SU-DHL-6 (cell line): Measurements from ENCODE around the gene ST7.

Experiments used
- H2AFZ ChIP-seq: fragments of 200-600 bp; sonication (generic); 2 replicates; pipeline ENCODE4 v1.6.1; 2014; ENCODE audit warnings: low read depth, mild to moderate bottlenecking, moderate library complexity, mixed read lengths, antibody characterized with exemption, low read length; ENCODE audit not compliant: severe bottlenecking
- H3F3A ChIP-seq: fragments of 200-600 bp; shearing (Covaris generic); 2 replicates; pipeline ENCODE4 v1.6.0; 2016; ENCODE audit warnings: antibody characterized with exemption, mild to moderate bottlenecking; ENCODE audit not compliant: insufficient read depth
- H3K27ac ChIP-seq: fragments of 200-600 bp; sonication (generic); 2 replicates; pipeline ENCODE4 v1.5.1; 2016; ENCODE audit warnings: low read depth, mild to moderate bottlenecking, low read length, moderate library complexity, mixed read lengths
- H3K27me3 ChIP-seq: fragments of 200-600 bp; sonication (generic), shearing (Covaris generic); 2 replicates; pipeline ENCODE4 v1.6.0; 2014; ENCODE audit warnings: mild to moderate bottlenecking, low read length
- H3K36me3 ChIP-seq: fragments of 200-600 bp; sonication (generic); 2 replicates; pipeline ENCODE4 v1.6.1; 2014; ENCODE audit warnings: mild to moderate bottlenecking, low read length, mixed read lengths
- H3K4me2 ChIP-seq: fragments of 300-600, 200-600 bp; shearing (Covaris generic), sonication (generic); 2 replicates; pipeline ENCODE4 v1.6.0; 2014; ENCODE audit warnings: low read length, low read depth, mild to moderate bottlenecking; ENCODE audit not compliant: poor library complexity, severe bottlenecking
- H3K4me3 ChIP-seq: fragments of 200-600 bp; sonication (generic); 2 replicates; pipeline ENCODE4 v1.5.1; 2014; ENCODE audit warnings: antibody characterized with exemption, low read length, mild to moderate bottlenecking, mixed read lengths; ENCODE audit not compliant: insufficient read depth, poor library complexity, severe bottlenecking
- H3K79me2 ChIP-seq: fragments of 200-600 bp; sonication (generic); 2 replicates; pipeline ENCODE4 v1.6.1; 2014; ENCODE audit warnings: mild to moderate bottlenecking, low read length, moderate library complexity; ENCODE audit not compliant: insufficient read depth
- H3K9ac ChIP-seq: fragments of 200-600 bp; sonication (generic); 2 replicates; pipeline ENCODE4 v1.7.0; 2014; ENCODE audit warnings: mild to moderate bottlenecking, low read length
- H3K9me2 ChIP-seq: fragments of 200-600 bp; sonication (generic); replicated peaks from 2 replicates; pipeline ENCODE4 v1.6.1; 2014; ENCODE audit warnings: low read length; ENCODE audit not compliant: insufficient read depth
- H3K9me3 ChIP-seq: fragments of 200-600 bp; sonication (generic); 2 replicates; pipeline ENCODE4 v1.6.1; 2014; ENCODE audit warnings: low read length, mixed read lengths; ENCODE audit not compliant: insufficient read depth
- H4K20me1 ChIP-seq: fragments of 200-600 bp; sonication (generic); 2 replicates; pipeline ENCODE4 v1.6.1; 2014; ENCODE audit warnings: low read depth, mild to moderate bottlenecking, antibody characterized with exemption, low read length, moderate library complexity, mixed read lengths
- EZH2phosphoT487 ChIP-seq: fragments of 200-600 bp; sonication (generic), shearing (Covaris generic); conservative IDR thresholded peaks from 2 replicates; pipeline ENCODE4 v1.6.1; 2018; ENCODE audit warnings: mild to moderate bottlenecking, antibody characterized with exemption, low read length, moderate library complexity, mixed read lengths
- TF ChIP-seq, protein P1 (sequence below): fragments of 200-600 bp; sonication (generic); IDR thresholded peaks from one replicate; pipeline ENCODE4 v1.5.1; 2017; ENCODE audit warnings: antibody characterized with exemption, mild to moderate bottlenecking, low read length, moderate library complexity; ENCODE audit not compliant: insufficient read depth, poor library complexity, severe bottlenecking

Gene ST7

DNA sequence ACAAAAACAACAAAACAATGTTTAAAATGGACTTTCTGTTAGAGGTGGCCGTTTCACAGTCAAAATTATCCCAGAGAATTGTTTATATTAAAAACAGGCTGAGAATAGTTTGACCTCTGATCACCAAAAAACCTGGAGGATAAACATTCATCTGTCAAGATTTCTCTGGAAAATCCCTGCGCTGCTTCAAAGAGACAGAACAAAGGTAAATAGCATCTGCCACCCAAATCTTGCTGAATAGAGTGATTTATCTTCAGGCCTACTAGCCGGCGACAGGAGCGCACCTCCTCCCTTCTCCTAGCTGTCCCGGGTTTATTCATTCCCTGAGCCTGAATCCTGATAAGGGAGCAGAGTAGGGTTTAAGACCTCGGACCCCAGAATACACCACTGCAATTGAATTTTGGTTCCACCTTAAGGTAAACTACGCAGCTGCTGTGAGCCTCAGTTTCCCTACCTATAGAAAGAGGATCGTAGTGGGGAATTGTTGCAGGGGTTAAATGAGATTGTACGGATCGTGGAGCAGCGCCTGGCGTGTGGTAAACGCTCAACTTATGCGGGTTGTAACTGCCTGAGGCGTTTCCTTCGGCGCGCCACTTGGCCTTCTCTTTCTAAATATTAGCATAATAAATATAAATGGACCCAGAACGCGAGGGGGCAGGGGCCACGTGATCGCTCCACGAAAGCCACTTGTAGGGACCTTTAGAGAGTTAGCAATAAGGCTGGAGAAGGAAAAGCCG is 498 bp upstream of the ST7 start:
- Histone ChIP-seq H2AFZ (peak overlapping the region; percentile 99), H3K79me2 (no peaks in the 10 kb centered on the region), H4K20me1 (no peaks in the 10 kb centered on the region), H3F3A (peaks cover 9% of the 10 kb centered on the region; the same call in 1 of the 2 replicates), H3K27me3 (no peaks in the 10 kb centered on the region), H3K9me2 (no peaks in the 10 kb centered on the region), H3K9ac (peak overlapping the region; percentile 78), H3K36me3 (no peaks in the 10 kb centered on the region; the same call in 1 of the 2 replicates), H3K4me2 (peak overlapping the region; percentile 90), H3K27ac (no peak overlapping the region), H3K9me3 (no peaks in the 10 kb centered on the region), H3K4me3 (peak overlapping the region; percentile 89)
- no peak for TF ChIP-seq EZH2phosphoT487
- TF ChIP-seq, protein P1, sequence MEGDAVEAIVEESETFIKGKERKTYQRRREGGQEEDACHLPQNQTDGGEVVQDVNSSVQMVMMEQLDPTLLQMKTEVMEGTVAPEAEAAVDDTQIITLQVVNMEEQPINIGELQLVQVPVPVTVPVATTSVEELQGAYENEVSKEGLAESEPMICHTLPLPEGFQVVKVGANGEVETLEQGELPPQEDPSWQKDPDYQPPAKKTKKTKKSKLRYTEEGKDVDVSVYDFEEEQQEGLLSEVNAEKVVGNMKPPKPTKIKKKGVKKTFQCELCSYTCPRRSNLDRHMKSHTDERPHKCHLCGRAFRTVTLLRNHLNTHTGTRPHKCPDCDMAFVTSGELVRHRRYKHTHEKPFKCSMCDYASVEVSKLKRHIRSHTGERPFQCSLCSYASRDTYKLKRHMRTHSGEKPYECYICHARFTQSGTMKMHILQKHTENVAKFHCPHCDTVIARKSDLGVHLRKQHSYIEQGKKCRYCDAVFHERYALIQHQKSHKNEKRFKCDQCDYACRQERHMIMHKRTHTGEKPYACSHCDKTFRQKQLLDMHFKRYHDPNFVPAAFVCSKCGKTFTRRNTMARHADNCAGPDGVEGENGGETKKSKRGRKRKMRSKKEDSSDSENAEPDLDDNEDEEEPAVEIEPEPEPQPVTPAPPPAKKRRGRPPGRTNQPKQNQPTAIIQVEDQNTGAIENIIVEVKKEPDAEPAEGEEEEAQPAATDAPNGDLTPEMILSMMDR: no peak

DNA sequence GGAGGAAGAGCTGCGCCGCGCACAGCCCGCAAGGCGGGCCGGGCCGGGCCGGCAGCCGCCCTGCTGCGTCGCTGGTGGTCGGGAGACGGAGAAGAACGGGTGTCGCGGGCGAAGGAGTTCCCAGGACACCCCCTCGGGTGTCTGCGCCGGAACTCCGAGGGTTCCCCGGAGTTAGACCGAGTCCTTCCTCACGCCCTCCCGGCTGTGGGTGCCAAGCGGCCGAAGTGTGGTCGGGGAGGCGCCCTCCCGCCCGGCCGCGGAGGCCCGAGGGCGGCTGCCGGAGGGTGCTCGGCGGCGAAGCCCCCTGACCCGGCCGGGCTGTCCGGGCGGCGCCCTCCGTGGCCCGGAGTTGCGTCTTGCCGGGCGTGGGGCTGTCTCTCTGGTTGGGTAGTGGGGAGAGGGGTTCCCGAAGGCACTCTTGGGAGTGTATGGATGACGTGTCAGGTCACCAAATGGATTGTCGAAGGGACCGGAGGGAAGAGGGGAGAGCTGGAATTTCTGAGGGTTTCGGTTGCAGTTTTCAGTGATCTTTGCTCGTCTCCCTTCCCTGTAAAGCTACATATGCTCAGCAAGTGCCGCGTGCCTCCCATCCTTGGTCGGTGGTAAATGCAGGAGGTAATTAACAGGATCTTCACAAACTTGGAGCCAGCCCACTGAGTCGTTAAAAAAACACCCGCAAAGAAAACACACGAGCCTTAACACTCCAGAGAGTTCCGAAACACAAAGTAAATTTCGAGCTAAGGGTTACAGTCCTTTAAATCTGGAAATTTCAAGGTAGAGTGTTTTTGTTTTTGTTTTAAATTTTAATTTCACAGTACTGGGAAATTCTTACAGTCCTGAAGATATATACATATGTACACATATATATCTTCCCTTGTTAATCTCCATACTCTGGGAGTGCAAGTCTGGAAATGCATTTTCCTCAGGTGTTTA is 871 bp downstream of the ST7 start:
- Histone ChIP-seq H3K79me2 (no peaks in the 10 kb centered on the region), H2AFZ (peak overlapping the region; percentile 59), H3K9me2 (no peaks in the 10 kb centered on the region)

DNA sequence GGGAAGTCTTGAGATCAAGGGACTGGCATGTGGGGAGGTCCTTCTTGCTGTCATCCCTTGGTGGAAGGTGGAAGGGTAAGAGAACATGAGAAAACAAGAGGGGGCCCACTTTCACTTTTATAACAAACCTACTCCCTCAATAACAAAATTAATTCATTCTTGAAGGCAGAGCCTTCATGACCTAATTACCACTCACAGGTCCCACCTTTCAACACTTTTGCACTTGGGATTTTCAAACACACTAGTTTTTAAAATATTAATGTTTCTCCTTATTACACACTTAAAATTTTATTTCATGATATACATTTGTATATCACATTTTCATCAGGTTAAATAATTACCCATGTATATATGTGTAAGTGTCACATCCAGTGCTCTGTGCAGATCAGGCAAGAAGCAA is 2.0 kb downstream of the ST7 start:
- Histone ChIP-seq H3K79me2 (no peaks in the 10 kb centered on the region), H3K4me3 (no peak overlapping the region), H3K4me2 (no peak overlapping the region)

More for the DNA sequence above, 871 bp downstream of the ST7 start:
- H3K9ac ChIP-seq: peak overlapping the region; percentile 78
- H3K36me3 ChIP-seq: no peaks in the 10 kb centered on the region; the same call in 1 of the 2 replicates
- H3K27me3 ChIP-seq: no peaks in the 10 kb centered on the region
- H4K20me1 ChIP-seq: no peaks in the 10 kb centered on the region
- H3K9me3 ChIP-seq: no peaks in the 10 kb centered on the region
- H3K4me2 ChIP-seq: peak overlapping the region; percentile 73
- no peak overlapping the region for H3K27ac ChIP-seq
- TF ChIP-seq, protein P1: no peak
- no peak for TF ChIP-seq EZH2phosphoT487
- H3K4me3 ChIP-seq: peak overlapping the region; percentile 75
- H3F3A ChIP-seq: peaks cover 9% of the 10 kb centered on the region; the same call in 1 of the 2 replicates

More for the DNA sequence above, 2.0 kb downstream of the ST7 start:
- no peak overlapping the region for H3K9ac ChIP-seq
- no peaks in the 10 kb centered on the region for H3K9me3 ChIP-seq
- no peak overlapping the region for H3K27ac ChIP-seq
- H4K20me1 ChIP-seq: no peaks in the 10 kb centered on the region
- H3K9me2 ChIP-seq: no peaks in the 10 kb centered on the region
- no peaks in the 10 kb centered on the region; the same call in 1 of the 2 replicates for H3K36me3 ChIP-seq
- H3F3A ChIP-seq: peaks cover 9% of the 10 kb centered on the region; the same call in 1 of the 2 replicates
- TF ChIP-seq EZH2phosphoT487: no peak
- TF ChIP-seq, protein P1: no peak
- H3K27me3 ChIP-seq: no peaks in the 10 kb centered on the region
- no peak overlapping the region for H2AFZ ChIP-seq
